ENCODE results near the gene CYP2A13. TPM values are rescaled to one million over a fixed set of nuclear protein-coding genes. Genes with fewer than 3 reads are reported as not detected.
"Not testable (repeated sequence)": the region's sequence is repeated elsewhere in the genome, so short reads cannot be mapped to it uniquely, and the experiment has no call there.

Gene CYP2A13
- total RNA-seq, 1 donor from 2014 or later: not detected

DNA sequence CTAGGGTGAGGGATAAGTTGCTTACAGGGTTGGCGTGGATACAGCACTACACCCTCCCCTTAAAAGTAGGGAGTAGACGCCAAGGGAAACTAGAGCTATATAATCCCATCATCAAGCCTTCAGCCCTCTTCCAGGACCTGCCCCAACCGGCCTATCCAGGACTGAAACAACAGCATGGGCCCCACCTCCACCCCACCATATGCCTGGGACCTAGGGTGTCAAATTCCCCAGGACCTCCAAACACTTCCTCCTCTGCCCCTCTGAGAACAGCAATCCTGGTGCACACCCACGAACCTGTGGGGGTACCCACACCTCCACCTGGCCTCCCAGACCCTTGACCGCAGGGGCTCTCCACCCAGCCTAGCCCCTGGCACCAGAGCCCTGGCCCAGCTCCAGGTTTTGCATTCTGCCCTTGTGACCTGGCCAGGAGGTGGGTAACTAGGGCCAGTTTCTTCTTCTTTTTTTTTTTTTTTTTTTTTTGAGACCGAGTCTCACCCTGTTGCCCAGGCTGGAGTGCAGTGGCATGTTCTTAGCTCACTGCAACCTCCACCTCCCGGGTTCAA lies 24.6 kb downstream of the CYP2A13 start:
- Histone ChIP-seq H3K4me3 (ENCODE audit: low read depth, low read length) (no peak overlapping the region), H3K36me3 (ENCODE audit: control insufficient read depth, insufficient read depth, low read length) (no peaks in the 10 kb centered on the region), H3K27me3 (ENCODE audit: control insufficient read depth, insufficient read depth, low read length) (no peaks in the 10 kb centered on the region)
- FAIRE-seq: no peak
- TF ChIP-seq, protein P1, sequence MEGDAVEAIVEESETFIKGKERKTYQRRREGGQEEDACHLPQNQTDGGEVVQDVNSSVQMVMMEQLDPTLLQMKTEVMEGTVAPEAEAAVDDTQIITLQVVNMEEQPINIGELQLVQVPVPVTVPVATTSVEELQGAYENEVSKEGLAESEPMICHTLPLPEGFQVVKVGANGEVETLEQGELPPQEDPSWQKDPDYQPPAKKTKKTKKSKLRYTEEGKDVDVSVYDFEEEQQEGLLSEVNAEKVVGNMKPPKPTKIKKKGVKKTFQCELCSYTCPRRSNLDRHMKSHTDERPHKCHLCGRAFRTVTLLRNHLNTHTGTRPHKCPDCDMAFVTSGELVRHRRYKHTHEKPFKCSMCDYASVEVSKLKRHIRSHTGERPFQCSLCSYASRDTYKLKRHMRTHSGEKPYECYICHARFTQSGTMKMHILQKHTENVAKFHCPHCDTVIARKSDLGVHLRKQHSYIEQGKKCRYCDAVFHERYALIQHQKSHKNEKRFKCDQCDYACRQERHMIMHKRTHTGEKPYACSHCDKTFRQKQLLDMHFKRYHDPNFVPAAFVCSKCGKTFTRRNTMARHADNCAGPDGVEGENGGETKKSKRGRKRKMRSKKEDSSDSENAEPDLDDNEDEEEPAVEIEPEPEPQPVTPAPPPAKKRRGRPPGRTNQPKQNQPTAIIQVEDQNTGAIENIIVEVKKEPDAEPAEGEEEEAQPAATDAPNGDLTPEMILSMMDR (IDR thresholded peaks at IDR 0.05; ENCODE audit: insufficient read depth, low read length, severe bottlenecking): no peak
- DNase-seq (ENCODE audit: low read depth): no peak

DNA sequence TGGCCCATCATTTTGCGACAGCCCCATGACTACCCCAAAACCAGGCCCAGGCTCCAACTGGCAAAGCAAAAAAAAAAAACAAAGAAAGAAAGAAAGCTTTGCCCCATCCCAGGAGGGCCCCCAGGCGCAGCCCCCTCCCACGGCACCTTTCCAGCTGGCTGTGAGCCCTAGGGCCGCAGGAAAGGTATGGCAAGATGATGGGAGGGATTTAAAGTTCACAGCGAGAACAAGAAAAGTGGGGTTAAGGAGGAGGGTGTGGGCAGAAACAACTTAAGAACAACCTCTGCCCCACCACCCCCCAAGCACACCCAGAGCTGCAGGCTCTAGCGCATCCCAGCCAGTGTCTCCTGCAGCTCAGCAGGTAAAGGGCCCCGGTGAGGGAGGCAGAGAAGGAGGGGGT lies 25.9 kb downstream of the CYP2A13 start, which contains the start of gene CYP2F1:
TSS of gene CYP2F1 (plus strand) at position 301 of the 400 bp plus-strand sequence. CDS start 1,757 bp downstream, outside the sequence.
- Histone ChIP-seq H3K4me3 (ENCODE audit: low read depth, low read length) (no peak within 1 kb of the TSS), H3K36me3 (ENCODE audit: control insufficient read depth, insufficient read depth, low read length) (no peaks in the 10 kb centered on the region), H3K27me3 (ENCODE audit: control insufficient read depth, insufficient read depth, low read length) (no peaks in the 10 kb centered on the region)
- TF ChIP-seq, protein P1 (IDR thresholded peaks at IDR 0.05; ENCODE audit: insufficient read depth, low read length, severe bottlenecking): no peak
- FAIRE-seq (no peak), DNase-seq (ENCODE audit: low read depth) (no peak)

DNA sequence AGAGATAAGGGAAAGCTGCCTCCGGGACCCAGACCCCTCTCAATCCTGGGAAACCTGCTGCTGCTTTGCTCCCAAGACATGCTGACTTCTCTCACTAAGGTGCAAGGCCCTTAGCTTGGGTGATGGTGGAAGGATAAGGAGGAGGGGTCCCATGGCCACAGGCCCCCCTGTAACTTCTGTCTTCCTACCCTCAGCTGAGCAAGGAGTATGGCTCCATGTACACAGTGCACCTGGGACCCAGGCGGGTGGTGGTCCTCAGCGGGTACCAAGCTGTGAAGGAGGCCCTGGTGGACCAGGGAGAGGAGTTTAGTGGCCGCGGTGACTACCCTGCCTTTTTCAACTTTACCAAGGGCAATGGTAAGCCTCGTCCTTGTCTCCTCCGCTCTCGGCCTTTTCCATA lies 28.0 kb downstream of the CYP2A13 start:
- FAIRE-seq: no peak
- H3K4me3 ChIP-seq (ENCODE audit: low read depth, low read length): no peak overlapping the region
- H3K27me3 ChIP-seq (ENCODE audit: control insufficient read depth, insufficient read depth, low read length): no peaks in the 10 kb centered on the region
- TF ChIP-seq, protein P1 (IDR thresholded peaks at IDR 0.05; ENCODE audit: insufficient read depth, low read length, severe bottlenecking): no peak
- H3K36me3 ChIP-seq (ENCODE audit: control insufficient read depth, insufficient read depth, low read length): no peaks in the 10 kb centered on the region
- no peak for DNase-seq (ENCODE audit: low read depth)

DNA sequence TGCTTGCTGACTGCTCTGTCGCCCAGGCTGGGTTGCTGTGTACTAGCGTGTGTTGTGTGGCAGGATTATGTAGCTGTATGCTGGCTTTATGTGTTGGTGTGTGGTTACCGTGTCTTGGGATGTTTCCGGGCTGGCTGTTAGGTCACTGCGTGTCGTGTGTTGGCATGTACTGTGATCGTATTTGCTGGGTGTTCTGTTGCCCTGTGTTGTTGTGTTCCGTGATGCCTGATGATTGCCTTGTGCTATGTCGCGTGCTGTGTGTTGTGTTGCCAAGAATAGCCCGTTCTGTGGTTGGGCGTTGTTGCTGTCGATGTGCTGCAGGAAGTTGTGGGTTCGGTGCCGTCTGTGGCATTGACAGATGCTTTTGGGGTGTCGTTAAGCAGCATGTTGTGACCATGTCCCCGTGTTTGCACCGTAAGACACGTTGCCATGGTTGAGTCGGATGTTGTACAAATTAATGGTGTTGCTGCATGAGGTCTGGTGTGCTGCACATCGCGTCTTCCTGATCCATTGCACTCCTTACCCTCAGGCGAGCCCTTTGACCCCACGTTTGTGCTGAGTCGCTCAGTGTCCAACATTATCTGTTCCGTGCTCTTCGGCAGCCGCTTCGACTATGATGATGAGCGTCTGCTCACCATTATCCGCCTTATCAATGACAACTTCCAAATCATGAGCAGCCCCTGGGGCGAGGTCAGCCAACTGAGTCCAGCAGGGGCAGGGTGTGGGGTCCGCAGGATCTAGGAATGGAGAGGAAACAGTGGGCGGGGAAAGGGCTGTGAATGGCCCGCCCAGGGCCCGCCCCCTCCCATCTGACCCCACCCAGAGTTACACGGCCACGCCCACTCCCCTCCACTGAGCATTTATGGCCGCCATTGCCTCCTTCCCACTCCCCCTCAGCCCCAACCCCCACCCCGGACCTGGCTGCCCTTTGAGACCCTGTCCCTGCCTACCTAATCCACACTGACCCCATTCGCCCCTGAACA lies 33.0 kb downstream of the CYP2A13 start:
- peak; percentile 97 for FAIRE-seq
- H3K36me3 ChIP-seq (ENCODE audit: control insufficient read depth, insufficient read depth, low read length); DNase-seq (ENCODE audit: low read depth); H3K4me3 ChIP-seq (ENCODE audit: low read depth, low read length); H3K27me3 ChIP-seq (ENCODE audit: control insufficient read depth, insufficient read depth, low read length): not testable (repeated sequence)

DNA sequence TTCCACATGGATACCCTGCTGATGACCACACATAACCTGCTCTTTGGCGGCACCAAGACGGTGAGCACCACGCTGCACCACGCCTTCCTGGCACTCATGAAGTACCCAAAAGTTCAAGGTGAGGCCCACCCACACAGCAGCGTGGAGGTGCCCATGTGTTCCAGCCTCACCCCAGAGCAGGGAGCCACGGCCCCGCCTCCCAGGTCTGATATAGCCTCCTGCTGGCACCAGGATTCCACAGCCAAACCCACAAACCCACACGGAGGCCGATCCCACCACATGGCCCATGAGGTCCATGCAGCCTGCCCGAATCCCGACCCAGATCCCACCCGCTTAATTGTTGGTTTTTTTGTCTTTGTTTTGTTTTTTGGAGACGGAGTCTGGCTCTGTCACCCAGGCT lies 34.6 kb downstream of the CYP2A13 start:
- not testable (repeated sequence) for H3K36me3 ChIP-seq (ENCODE audit: control insufficient read depth, insufficient read depth, low read length); DNase-seq (ENCODE audit: low read depth); FAIRE-seq

DNA sequence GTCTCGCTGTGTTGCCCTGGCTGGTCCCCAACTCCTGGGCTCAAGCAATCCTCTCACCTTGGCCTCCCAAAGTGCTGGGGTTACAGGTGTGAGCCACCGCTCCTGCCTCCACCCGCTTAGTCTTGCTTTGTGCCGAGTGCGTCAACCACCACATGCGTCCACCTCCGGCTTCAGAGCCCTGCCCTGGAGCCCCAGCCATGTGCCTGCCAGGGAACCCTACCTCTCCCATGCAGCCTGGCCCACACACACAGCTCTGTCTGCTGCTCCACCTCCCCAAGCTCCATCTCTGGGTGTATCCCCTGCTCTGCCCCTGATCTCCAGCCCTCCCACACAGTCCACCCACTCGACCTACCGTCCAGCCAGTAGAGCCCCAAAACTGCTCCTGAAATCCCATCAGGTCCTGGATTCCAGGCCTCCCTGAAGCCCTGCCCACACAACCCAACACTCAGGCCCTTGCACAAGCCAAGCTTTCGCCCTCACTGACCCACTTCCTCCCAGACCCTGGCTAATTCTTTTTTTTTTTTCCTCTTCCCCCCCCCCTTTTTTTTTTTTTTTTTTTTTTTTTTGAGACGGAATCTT lies 35.6 kb downstream of the CYP2A13 start:
- FAIRE-seq (no peak), DNase-seq (ENCODE audit: low read depth) (no peak)
- Histone ChIP-seq H3K27me3 (ENCODE audit: control insufficient read depth, insufficient read depth, low read length) (no peaks in the 10 kb centered on the region), H3K36me3 (ENCODE audit: control insufficient read depth, insufficient read depth, low read length) (no peaks in the 10 kb centered on the region), H3K4me3 (ENCODE audit: low read depth, low read length) (no peak overlapping the region)
- TF ChIP-seq, protein P1 (IDR thresholded peaks at IDR 0.05; ENCODE audit: insufficient read depth, low read length, severe bottlenecking): no peak

More for the DNA sequence above, 34.6 kb downstream of the CYP2A13 start:
- H3K4me3 ChIP-seq (ENCODE audit: low read depth, low read length); H3K27me3 ChIP-seq (ENCODE audit: control insufficient read depth, insufficient read depth, low read length): not testable (repeated sequence)

Data from bronchial epithelial cell (primary cell).